G401 (cell line): ENCODE results near the gene MAP3K10. TPM values are rescaled to one million over a fixed set of nuclear protein-coding genes. Genes with fewer than 3 reads are reported as not detected.

ENCODE experiments used
- DNase-seq: peaks from one replicate; pipeline ENCODE4 v3.0.0-alpha.2; 2015; ENCODE audit warnings: low spot score
- in situ Hi-C: cut with HindIII; loops from 2 replicates; pipeline ENCODE4 v1.10.0; 2016; ENCODE audit warnings: low sequenced_read_pairs, mixed read lengths
- total RNA-seq: library from RNA; depleted of rRNA; stranded (reverse); fragments of >200 nt; shearing (Covaris generic); gene quantifications from 2 replicates; pipeline ENCODE4 v1.2.3, GENCODE V29; 2014; rRNA removed

MAP3K10 gene
- total RNA-seq, 1 experiment from 2014 or later, result 13.8 TPM

- in situ Hi-C loops, result no loop called here
These were observed 72.5 kb downstream of the MAP3K10 start for GRCh38 chr19:40263440-40264313.

DNA sequence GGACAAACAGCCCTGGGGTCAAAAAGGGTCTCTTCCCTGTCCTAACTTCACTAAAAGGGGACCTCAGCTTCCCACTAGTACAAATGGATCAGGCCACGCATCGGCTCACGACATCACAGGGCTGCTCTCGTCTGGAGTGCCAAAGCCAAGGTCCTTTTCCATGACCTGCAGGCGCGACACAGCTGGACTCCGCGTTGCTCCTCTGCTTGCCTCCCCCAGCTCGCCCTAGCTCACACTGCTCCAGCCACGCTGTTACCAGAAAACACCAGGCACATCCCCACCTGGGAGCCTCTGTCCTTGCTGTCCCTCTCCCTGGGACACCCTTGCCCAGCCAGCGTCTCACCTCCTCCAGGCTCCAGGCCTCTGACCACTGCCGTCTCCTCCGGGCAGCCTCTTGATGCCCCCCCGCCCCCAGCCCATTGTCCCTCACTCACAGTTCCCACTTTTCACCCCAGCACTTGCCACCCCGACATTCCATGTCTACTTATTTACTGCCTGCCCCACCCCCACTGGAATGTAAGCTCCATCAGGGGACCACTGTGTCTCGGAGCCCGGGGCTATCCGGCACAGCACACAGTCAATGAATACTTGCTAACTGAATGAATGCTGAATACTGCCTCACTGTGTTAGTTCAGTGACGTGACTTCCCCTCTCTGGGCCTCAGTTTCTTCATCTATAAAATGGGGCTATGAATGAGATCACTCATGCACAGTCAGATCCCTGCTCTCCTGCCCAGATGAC, 73.3 kb downstream of the MAP3K10 start:
- in situ Hi-C loops, result no loop called here
- peak; percentile 43 for DNase-seq

More at GRCh38 chr19:40263440-40264313, 72.5 kb downstream of the MAP3K10 start:
- peak; percentile 70 for DNase-seq

Other genes with a start within 250 kb of the MAP3K10 start
- gene PSMC4, start 220.3 kb upstream of the MAP3K10 start, total RNA-seq, result 273 and 325 TPM in 2 replicates
- 3.0 and 3.4 TPM in 2 replicates for gene ZNF546, start 194.4 kb upstream of the MAP3K10 start, total RNA-seq
- gene ZNF780B, start 135.2 kb upstream of the MAP3K10 start, total RNA-seq, result 9.5 and 12.8 TPM in 2 replicates
- gene ZNF780A, start 100.5 kb upstream of the MAP3K10 start, total RNA-seq, result 9.7 and 10.2 TPM in 2 replicates
- gene TTC9B, start 27.0 kb downstream of the MAP3K10 start, total RNA-seq, result not detected in 2 replicates
- not detected in 2 replicates for gene CCNP, start 35.3 kb downstream of the MAP3K10 start, total RNA-seq
- 71.8 and 73.5 TPM in 2 replicates for gene AKT2, start 93.9 kb downstream of the MAP3K10 start, total RNA-seq
- 7.7 and 22.5 TPM in 2 replicates for gene C19orf47, start 157.0 kb downstream of the MAP3K10 start, total RNA-seq
- 232 and 245 TPM in 2 replicates for gene PLD3, start 157.3 kb downstream of the MAP3K10 start, total RNA-seq
- not detected in 2 replicates for gene HIPK4, start 198.8 kb downstream of the MAP3K10 start, total RNA-seq
- 5.6 and 5.9 TPM in 2 replicates for gene PRX, start 222.0 kb downstream of the MAP3K10 start, total RNA-seq
- 24.4 and 42.0 TPM in 2 replicates for gene SERTAD1, start 234.6 kb downstream of the MAP3K10 start, total RNA-seq